Measurements from ENCODE around the gene PDE4D.

GRCh38 chr5:59092758-59093157 lies 800.8 kb downstream of the PDE4D start:
- no peak for TF ChIP-seq CTCF (conservative IDR thresholded peaks at IDR 0.05 in 1 of 2, IDR thresholded peaks at IDR 0.05 in 1 of 2; ENCODE audit: extremely low read depth in 1 of 2, insufficient read depth in 1 of 2, low read depth in 1 of 2, low read length in 2 of 2)
- no peak for TF ChIP-seq EZH2 (IDR thresholded peaks at IDR 0.05; ENCODE audit: borderline replicate concordance, low read length)
